Karpas-422 (cell line): ENCODE data around the gene SLC26A3. TPM values are rescaled to one million over a fixed set of nuclear protein-coding genes. Genes with fewer than 3 reads are reported as not detected.
"Not testable (repeated sequence)": the region's sequence is repeated elsewhere in the genome, so short reads cannot be mapped to it uniquely, and the experiment has no call there.

Experiments used
- DNase-seq: peaks from one replicate; pipeline ENCODE4 v3.0.0-alpha.2; 2015
- H2AFZ ChIP-seq: fragments of 200-600 bp; sonication (generic); 2 replicates; pipeline ENCODE4 v1.6.1; 2014; ENCODE audit warnings: antibody characterized with exemption, low read length, mixed read lengths
- H3K27ac ChIP-seq: fragments of 200-600 bp; sonication (generic); 2 replicates; pipeline ENCODE4 v1.5.1; 2014; ENCODE audit warnings: mild to moderate bottlenecking, low read length, moderate library complexity
- H3K27me3 ChIP-seq: fragments of 200-600 bp; sonication (generic); 2 replicates; pipeline ENCODE4 v1.6.1; 2014; ENCODE audit warnings: low read length, mixed read lengths
- H3K36me3 ChIP-seq: fragments of 200-600 bp; sonication (generic); 2 replicates; pipeline ENCODE4 v1.6.1; 2014; ENCODE audit warnings: low read length, mixed read lengths; ENCODE audit not compliant: insufficient read depth
- H3K4me1 ChIP-seq: fragments of 200-600 bp; sonication (generic); 2 replicates; pipeline ENCODE4 v1.6.1; 2014; ENCODE audit warnings: mild to moderate bottlenecking, low read length, mixed read lengths
- H3K4me2 ChIP-seq: fragments of 200-600 bp; sonication (generic); 2 replicates; pipeline ENCODE4 v1.6.1; 2014; ENCODE audit warnings: low read length, low read depth, mild to moderate bottlenecking; ENCODE audit not compliant: poor library complexity, severe bottlenecking
- H3K4me3 ChIP-seq: fragments of 200-600 bp; sonication (generic); 2 replicates; pipeline ENCODE4 v1.5.1; 2014; ENCODE audit warnings: mild to moderate bottlenecking, antibody characterized with exemption, low read length, mixed read lengths
- H3K79me2 ChIP-seq: fragments of 200-600 bp; sonication (generic); 2 replicates; pipeline ENCODE4 v1.6.1; 2014; ENCODE audit warnings: mild to moderate bottlenecking, low read length, mixed read lengths
- H3K9ac ChIP-seq: fragments of 200-600 bp; sonication (generic); 2 replicates; pipeline ENCODE4 v1.6.0; 2014; ENCODE audit warnings: low read length
- H3K9me2 ChIP-seq: fragments of 200-600 bp; sonication (generic), shearing (Covaris generic); replicated peaks from 2 replicates; pipeline ENCODE4 v1.6.0; 2014; ENCODE audit warnings: mild to moderate bottlenecking, low read length, moderate library complexity; ENCODE audit not compliant: insufficient read depth
- H3K9me3 ChIP-seq: fragments of 300-700, 200-600 bp; sonication (generic); 2 replicates; pipeline ENCODE4 v1.6.1; 2014; ENCODE audit warnings: low read length, mixed read lengths
- H4K20me1 ChIP-seq: fragments of 200-600 bp; sonication (generic); 2 replicates; pipeline ENCODE4 v1.6.1; 2014; ENCODE audit warnings: mild to moderate bottlenecking, antibody characterized with exemption, low read length, low read depth; ENCODE audit not compliant: insufficient read depth
- total RNA-seq: library from RNA; depleted of rRNA; stranded (reverse); fragments of >200 nt; shearing (Covaris generic); gene quantifications from 2 replicates; pipeline ENCODE4 v1.2.3, GENCODE V29; 2014; ENCODE audit warnings: low replicate concordance; rRNA removed

SLC26A3 gene
- not detected in 2 replicates for total RNA-seq

- Histone ChIP-seq H3K27ac (no peak within 1 kb of the TSS), H2AFZ (no peak within 1 kb of the TSS), H3K4me2 (no peak within 1 kb of the TSS), H3K9me2 (no peaks in the 10 kb centered on the region; the same call in 1 of the 2 replicates), H4K20me1 (no peaks in the 10 kb centered on the region), H3K9me3 (no peaks in the 10 kb centered on the region), H3K27me3 (no peaks in the 10 kb centered on the region), H3K4me3 (no peak within 1 kb of the TSS), H3K9ac (no peak within 1 kb of the TSS), H3K79me2 (no peaks in the 10 kb centered on the region), H3K4me1 (peaks cover 5% of the 10 kb centered on the region), H3K36me3 (no peaks in the 10 kb centered on the region)
- DNase-seq, result no peak
Measured at GRCh38 chr7:107803009-107803610, at the start of gene SLC26A3. SLC26A3 (minus strand) TSS chr7:107803223; CDS start chr7:107794509, 8,714 bp downstream.

GRCh38 chr7:107850643-107851042 lies 47.6 kb upstream of the SLC26A3 start:
- Histone ChIP-seq H3K36me3 (no peaks in the 10 kb centered on the region), H3K79me2 (no peaks in the 10 kb centered on the region), H3K9me3 (no peaks in the 10 kb centered on the region), H3K9ac (no peak overlapping the region), H3K4me2 (no peak overlapping the region), H2AFZ (no peak overlapping the region), H3K9me2 (no peaks in the 10 kb centered on the region), H3K27me3 (no peaks in the 10 kb centered on the region), H3K4me1 (no peaks in the 10 kb centered on the region), H4K20me1 (no peaks in the 10 kb centered on the region), H3K4me3 (no peak overlapping the region), H3K27ac (no peak overlapping the region)
- no peak for DNase-seq

GRCh38 chr7:107850216-107850615 lies 47.2 kb upstream of the SLC26A3 start:
- Histone ChIP-seq H3K36me3 (no peaks in the 10 kb centered on the region), H3K4me3 (no peak overlapping the region), H2AFZ (no peak overlapping the region), H3K27ac (no peak overlapping the region), H3K9ac (no peak overlapping the region), H3K4me1 (no peaks in the 10 kb centered on the region), H3K27me3 (no peaks in the 10 kb centered on the region), H3K9me2 (no peaks in the 10 kb centered on the region), H4K20me1 (no peaks in the 10 kb centered on the region), H3K9me3 (no peaks in the 10 kb centered on the region), H3K79me2 (no peaks in the 10 kb centered on the region), H3K4me2 (no peak overlapping the region)
- DNase-seq, result no peak

- H3K4me2 ChIP-seq, H3K36me3 ChIP-seq, H3K79me2 ChIP-seq, H3K9me3 ChIP-seq, H2AFZ ChIP-seq, H4K20me1 ChIP-seq, H3K4me3 ChIP-seq, H3K9me2 ChIP-seq, H3K27me3 ChIP-seq, DNase-seq, H3K27ac ChIP-seq, H3K4me1 ChIP-seq, H3K9ac ChIP-seq: not testable (repeated sequence)
Measured at GRCh38 chr7:107848211-107848610, 45.2 kb upstream of the SLC26A3 start.

GRCh38 chr7:107847836-107848175 lies 44.8 kb upstream of the SLC26A3 start:
- H3K27me3 ChIP-seq, H3K79me2 ChIP-seq, H3K9me2 ChIP-seq, H3K9ac ChIP-seq, H3K9me3 ChIP-seq, H3K4me1 ChIP-seq, H2AFZ ChIP-seq, H3K36me3 ChIP-seq, DNase-seq, H3K27ac ChIP-seq, H3K4me3 ChIP-seq, H3K4me2 ChIP-seq, H4K20me1 ChIP-seq: not testable (repeated sequence)

- no peaks in the 10 kb centered on the region for H3K9me2 ChIP-seq
- no peak overlapping the region for H3K4me3 ChIP-seq
- H3K4me1 ChIP-seq, result no peaks in the 10 kb centered on the region
- H3K27me3 ChIP-seq, result no peaks in the 10 kb centered on the region
- no peak overlapping the region for H3K9ac ChIP-seq
- no peak overlapping the region for H3K27ac ChIP-seq
- H2AFZ ChIP-seq, result no peak overlapping the region
- no peak overlapping the region for H3K4me2 ChIP-seq
- no peaks in the 10 kb centered on the region for H4K20me1 ChIP-seq
- no peak for DNase-seq
- H3K79me2 ChIP-seq, result no peaks in the 10 kb centered on the region
- no peaks in the 10 kb centered on the region for H3K36me3 ChIP-seq
- no peaks in the 10 kb centered on the region for H3K9me3 ChIP-seq
Measured at GRCh38 chr7:107847168-107847835, 44.3 kb upstream of the SLC26A3 start.

GRCh38 chr7:107846324-107846723 lies 43.3 kb upstream of the SLC26A3 start:
- Histone ChIP-seq H4K20me1 (no peaks in the 10 kb centered on the region), H3K9me3 (no peaks in the 10 kb centered on the region), H3K27me3 (no peaks in the 10 kb centered on the region), H2AFZ (no peak overlapping the region), H3K9me2 (no peaks in the 10 kb centered on the region), H3K4me2 (no peak overlapping the region), H3K4me3 (no peak overlapping the region), H3K79me2 (no peaks in the 10 kb centered on the region), H3K27ac (no peak overlapping the region), H3K9ac (no peak overlapping the region), H3K4me1 (no peaks in the 10 kb centered on the region), H3K36me3 (no peaks in the 10 kb centered on the region)
- no peak for DNase-seq

- Histone ChIP-seq H3K79me2 (no peaks in the 10 kb centered on the region), H2AFZ (no peak overlapping the region), H3K27me3 (no peaks in the 10 kb centered on the region), H4K20me1 (no peaks in the 10 kb centered on the region), H3K4me3 (no peak overlapping the region), H3K4me1 (no peaks in the 10 kb centered on the region), H3K36me3 (no peaks in the 10 kb centered on the region), H3K9me2 (no peaks in the 10 kb centered on the region), H3K9me3 (no peaks in the 10 kb centered on the region), H3K4me2 (no peak overlapping the region), H3K27ac (no peak overlapping the region), H3K9ac (no peak overlapping the region)
- DNase-seq, result no peak
Measured at GRCh38 chr7:107843184-107843583, 40.2 kb upstream of the SLC26A3 start.
